Hepatocyte (in vitro differentiated cells): ENCODE data around the gene DLG2. TPM values are rescaled to one million over a fixed set of nuclear protein-coding genes. Genes with fewer than 3 reads are reported as not detected.

Source experiments
- DNase-seq: peaks from one replicate; pipeline ENCODE4 v3.0.0-alpha.2; 2016; ENCODE audit warnings: low spot score
- H2AFZ ChIP-seq: fragments of 200-600 bp; sonication (generic); 2 replicates; pipeline ENCODE4 v1.6.0; 2016; ENCODE audit warnings: antibody characterized with exemption, mild to moderate bottlenecking
- H3K27ac ChIP-seq: fragments of 200-600 bp; sonication (generic); 2 replicates; pipeline ENCODE4 v1.5.1; 2016; ENCODE audit warnings: mild to moderate bottlenecking
- H3K27me3 ChIP-seq: fragments of 200-600 bp; sonication (generic); 2 replicates; pipeline ENCODE4 v1.6.1; 2016
- H3K36me3 ChIP-seq: fragments of 200-600 bp; sonication (generic); replicated peaks from 2 replicates; pipeline ENCODE4 v1.5.1; 2016; ENCODE audit warnings: low read depth; ENCODE audit not compliant: insufficient read depth
- H3K4me1 ChIP-seq: fragments of 200-600 bp; sonication (generic); 2 replicates; pipeline ENCODE4 v1.5.1; 2016; ENCODE audit warnings: mild to moderate bottlenecking, moderate library complexity; ENCODE audit not compliant: insufficient read depth
- H3K4me2 ChIP-seq: fragments of 200-600 bp; sonication (generic); 2 replicates; pipeline ENCODE4 v1.6.0; 2016
- H3K4me3 ChIP-seq: fragments of 200-600 bp; sonication (generic); 2 replicates; pipeline ENCODE4 v1.5.1; 2016; ENCODE audit warnings: mild to moderate bottlenecking
- H3K79me2 ChIP-seq: fragments of 200-600 bp; sonication (generic); 2 replicates; pipeline ENCODE4 v1.6.0; 2017; ENCODE audit warnings: mild to moderate bottlenecking
- H3K9me2 ChIP-seq: fragments of 200-600 bp; sonication (generic); replicated peaks from 2 replicates; pipeline ENCODE4 v1.6.0; 2017; ENCODE audit warnings: mild to moderate bottlenecking; ENCODE audit not compliant: insufficient read depth
- H3K9me3 ChIP-seq: fragments of 200-600 bp; sonication (generic); 2 replicates; pipeline ENCODE4 v1.5.1; 2016; ENCODE audit warnings: low read depth, mild to moderate bottlenecking
- H4K20me1 ChIP-seq: fragments of 200-600 bp; sonication (generic); 2 replicates; pipeline ENCODE4 v1.6.0; 2016; ENCODE audit warnings: mild to moderate bottlenecking; ENCODE audit not compliant: insufficient read depth, poor library complexity, severe bottlenecking
- CTCF ChIP-seq: fragments of 200-600 bp; sonication (generic); IDR thresholded peaks from 2 replicates; pipeline ENCODE4 v1.5.1; 2016; ENCODE audit warnings: antibody characterized with exemption, mild to moderate bottlenecking; ENCODE audit not compliant: poor library complexity
- EZH2 ChIP-seq: fragments of 200-600 bp; sonication (generic); IDR thresholded peaks from 2 replicates; pipeline ENCODE4 v1.6.1; 2016; ENCODE audit warnings: antibody characterized with exemption, mild to moderate bottlenecking, borderline replicate concordance
- EZH2phosphoT487 ChIP-seq: fragments of 200-600 bp; sonication (generic); IDR thresholded peaks from one replicate; pipeline ENCODE4 v1.6.1; 2018; ENCODE audit warnings: antibody characterized with exemption, mild to moderate bottlenecking, low read depth, moderate library complexity; ENCODE audit not compliant: unreplicated experiment, severe bottlenecking
- WGBS: methylation state at CpG from one replicate; pipeline ENCODE4 v1.1.6; 2016; ENCODE audit warnings: low lambda C conversion rate; ENCODE audit errors: missing lambda C conversion rate; 5-methylcytosine and 5-hydroxymethylcytosine counted together
- polyA plus RNA-seq: library from polyadenylated mRNA; unstranded; fragments of >200 nt; fragmentation: Nextera tagmentation; extraction: Ambion mirVana; gene quantifications from 2 replicates; pipeline ENCODE4 v1.2.1, GENCODE V29; 2016
- total RNA-seq: library from RNA; depleted of rRNA; stranded (reverse); fragments of >200 nt; gene quantifications from 2 replicates; pipeline ENCODE4 v1.2.3, GENCODE V29; 2014

DLG2 gene
- total and polyA plus RNA-seq, 2 experiments from 2014 or later = 2.6 to 6.8 TPM

- H3K4me3 ChIP-seq = no peak overlapping the region
- no peaks in the 10 kb centered on the region for H4K20me1 ChIP-seq
- H2AFZ ChIP-seq = peak overlapping the region; percentile 40
- no peaks in the 10 kb centered on the region for H3K9me3 ChIP-seq
- peak; percentile 32 for DNase-seq
- 51% methylated on average over 4 of the region's 4 CpGs for WGBS
- no peaks in the 10 kb centered on the region for H3K27me3 ChIP-seq
- no peak overlapping the region for H3K27ac ChIP-seq
- H3K4me1 ChIP-seq = no peaks in the 10 kb centered on the region
- no peaks in the 10 kb centered on the region for H3K36me3 ChIP-seq
- H3K4me2 ChIP-seq = no peak overlapping the region
- H3K9me2 ChIP-seq = no peaks in the 10 kb centered on the region
- H3K79me2 ChIP-seq = no peaks in the 10 kb centered on the region
- TF ChIP-seq EZH2phosphoT487 (no peak), EZH2 (no peak), CTCF (no peak)
Measured at GRCh38 chr11:84671325-84671999, 955.7 kb downstream of the DLG2 start.

GRCh38 chr11:84663731-84664130 is 963.4 kb downstream of the DLG2 start:
- Histone ChIP-seq H3K4me1 (no peaks in the 10 kb centered on the region), H3K27me3 (no peaks in the 10 kb centered on the region), H4K20me1 (no peaks in the 10 kb centered on the region), H3K79me2 (no peaks in the 10 kb centered on the region), H3K4me2 (no peak overlapping the region), H3K9me3 (no peaks in the 10 kb centered on the region), H3K4me3 (no peak overlapping the region), H2AFZ (no peak overlapping the region), H3K9me2 (no peaks in the 10 kb centered on the region), H3K36me3 (no peaks in the 10 kb centered on the region), H3K27ac (no peak overlapping the region)
- no peak for DNase-seq
- TF ChIP-seq CTCF (no peak), EZH2phosphoT487 (no peak), EZH2 (no peak)
- 91% methylated on average over 3 of the region's 3 CpGs for WGBS

- Histone ChIP-seq H3K4me2 (no peak overlapping the region), H3K9me3 (no peaks in the 10 kb centered on the region), H3K9me2 (no peaks in the 10 kb centered on the region), H3K27me3 (no peaks in the 10 kb centered on the region), H3K4me1 (no peaks in the 10 kb centered on the region), H3K79me2 (no peaks in the 10 kb centered on the region), H2AFZ (no peak overlapping the region), H3K36me3 (no peaks in the 10 kb centered on the region), H3K27ac (no peak overlapping the region), H4K20me1 (no peaks in the 10 kb centered on the region), H3K4me3 (no peak overlapping the region)
- DNase-seq = no peak
- 99% methylated on average over 3 of the region's 3 CpGs for WGBS
- TF ChIP-seq CTCF = no peak
- no peak for TF ChIP-seq EZH2
- no peak for TF ChIP-seq EZH2phosphoT487
Measured at GRCh38 chr11:84660257-84660977, 966.7 kb downstream of the DLG2 start.
